NCI-H510A (cell line): ENCODE measurements around the gene DGCR8.

Experiments
- DNase-seq: peaks from one replicate; lab custom pipeline; 2025; lab: John Stamatoyannopoulos, UW

Gene DGCR8

GRCh38 chr22:20079745-20080444, at the start of gene DGCR8:
TSS of gene DGCR8 (plus strand) at chr22:20080241. CDS start at chr22:20085964, 5,723 bp downstream.
- peak; percentile 87 for DNase-seq

DNA sequence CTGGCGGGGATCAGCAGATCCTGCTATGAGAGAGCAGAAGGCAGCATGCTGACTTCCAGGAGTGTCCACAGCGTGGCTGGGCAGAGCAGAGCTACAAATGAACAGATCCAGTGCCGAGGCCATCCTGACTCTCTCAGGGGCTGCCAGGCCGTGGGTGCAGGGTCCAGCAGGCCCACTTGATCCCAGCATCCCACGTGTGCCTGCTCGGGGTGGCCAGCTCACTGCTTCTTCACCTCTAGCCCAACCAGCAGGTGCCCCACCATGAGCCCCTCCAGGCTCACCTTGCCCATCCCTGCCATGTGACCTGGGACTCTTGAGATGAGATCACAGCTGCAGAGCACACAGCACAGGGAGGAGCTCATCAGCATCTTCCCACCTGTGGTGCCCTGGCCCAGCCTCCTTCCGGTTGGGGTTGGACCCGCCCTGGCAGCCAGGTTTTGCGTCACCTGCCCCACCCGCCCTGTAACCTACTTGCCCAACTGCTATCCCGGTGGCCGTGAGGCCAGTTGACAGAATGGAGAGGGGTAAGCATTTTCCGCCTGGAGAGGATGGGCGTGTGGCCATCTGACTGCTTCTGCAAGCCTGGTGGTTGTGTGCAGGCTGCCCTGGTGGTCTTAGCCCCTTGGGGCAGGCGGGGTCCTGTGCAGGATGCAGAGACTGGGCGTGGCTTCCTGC, 48.2 kb upstream of the DGCR8 start:
- DNase-seq: peak; percentile 73

- DNase-seq: no peak
These were observed 47.5 kb upstream of the DGCR8 start for GRCh38 chr22:20032407-20032991.

GRCh38 chr22:20033045-20033706, 46.9 kb upstream of the DGCR8 start:
- DNase-seq: no peak

DNA sequence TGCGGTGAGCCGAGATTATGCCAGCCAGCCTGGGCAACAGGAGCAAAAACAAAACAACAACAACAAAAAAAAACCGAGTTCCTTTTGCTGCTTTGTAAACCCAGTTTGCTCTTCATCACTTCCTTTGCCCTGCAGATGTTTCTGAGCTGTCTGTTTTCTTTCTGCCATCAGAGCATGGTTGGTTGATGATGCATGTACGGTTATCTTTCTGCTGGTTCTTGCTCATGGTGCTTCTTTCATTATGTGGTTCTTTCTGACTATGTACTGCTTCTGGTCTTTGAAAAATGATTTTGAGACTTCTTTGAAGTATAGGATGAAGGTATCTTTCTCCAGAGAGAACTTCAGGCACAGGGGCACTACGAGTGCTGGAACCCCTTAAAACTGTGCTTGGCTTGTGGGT, 45.9 kb upstream of the DGCR8 start:
- no peak for DNase-seq

- DNase-seq: no peak
These were observed 44.5 kb upstream of the DGCR8 start for GRCh38 chr22:20035375-20036083.

GRCh38 chr22:20036084-20036482, 44.0 kb upstream of the DGCR8 start:
- no peak for DNase-seq

GRCh38 chr22:20036535-20037392, 43.3 kb upstream of the DGCR8 start:
- no peak for DNase-seq

GRCh38 chr22:20037419-20037818, 42.6 kb upstream of the DGCR8 start:
- no peak for DNase-seq

DNA sequence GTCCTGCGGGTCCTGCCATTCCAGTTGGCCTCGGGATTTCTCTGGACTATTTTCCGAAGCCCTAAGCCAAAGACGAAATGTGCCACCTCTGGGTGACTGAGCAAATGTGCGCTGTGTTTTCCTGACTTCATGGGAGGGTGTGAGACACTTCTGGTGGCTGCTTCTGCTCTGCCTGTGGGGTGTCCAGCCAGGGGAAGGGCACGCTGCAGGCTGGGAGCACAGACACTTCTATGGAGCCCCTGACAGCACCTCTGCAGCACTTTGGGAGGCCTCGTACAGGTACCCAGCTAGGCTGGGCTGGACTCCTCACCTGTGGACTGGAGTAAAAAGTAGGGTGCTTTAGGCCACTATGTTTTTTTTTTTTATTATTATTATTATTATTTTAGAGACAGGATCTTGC, 41.5 kb upstream of the DGCR8 start:
- no peak for DNase-seq

DNA sequence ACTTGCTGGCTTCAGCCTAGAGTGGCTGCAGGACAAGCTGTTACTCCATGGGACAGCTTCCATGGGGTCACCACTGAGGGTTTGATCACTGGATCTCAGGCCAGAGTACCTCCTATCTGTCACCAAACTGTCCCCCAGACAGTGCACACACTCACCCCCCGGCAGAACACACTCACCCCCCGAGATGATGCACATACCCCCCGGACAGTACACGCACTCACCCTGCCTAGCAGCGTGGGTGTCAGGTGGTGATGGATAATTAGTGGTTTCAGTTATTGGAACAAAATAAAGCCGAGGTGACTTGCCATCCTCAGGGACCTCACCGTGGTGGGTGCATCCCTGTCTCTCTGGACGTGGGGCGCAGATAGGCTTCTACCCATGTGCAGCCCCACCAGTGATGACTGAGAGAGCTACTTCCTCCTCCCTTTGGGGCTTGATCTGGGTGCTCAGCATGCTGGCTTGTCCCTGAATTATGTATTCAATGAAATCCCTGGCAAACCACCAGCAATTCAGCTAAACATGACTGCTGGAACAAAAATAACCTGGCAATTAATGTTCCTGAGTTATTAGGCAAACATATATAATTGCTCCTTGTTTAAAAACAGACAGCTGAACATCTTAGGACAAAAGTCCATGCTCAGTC, 40.2 kb upstream of the DGCR8 start:
- no peak for DNase-seq

GRCh38 chr22:20040327-20041200, 39.5 kb upstream of the DGCR8 start:
- no peak for DNase-seq

DNA sequence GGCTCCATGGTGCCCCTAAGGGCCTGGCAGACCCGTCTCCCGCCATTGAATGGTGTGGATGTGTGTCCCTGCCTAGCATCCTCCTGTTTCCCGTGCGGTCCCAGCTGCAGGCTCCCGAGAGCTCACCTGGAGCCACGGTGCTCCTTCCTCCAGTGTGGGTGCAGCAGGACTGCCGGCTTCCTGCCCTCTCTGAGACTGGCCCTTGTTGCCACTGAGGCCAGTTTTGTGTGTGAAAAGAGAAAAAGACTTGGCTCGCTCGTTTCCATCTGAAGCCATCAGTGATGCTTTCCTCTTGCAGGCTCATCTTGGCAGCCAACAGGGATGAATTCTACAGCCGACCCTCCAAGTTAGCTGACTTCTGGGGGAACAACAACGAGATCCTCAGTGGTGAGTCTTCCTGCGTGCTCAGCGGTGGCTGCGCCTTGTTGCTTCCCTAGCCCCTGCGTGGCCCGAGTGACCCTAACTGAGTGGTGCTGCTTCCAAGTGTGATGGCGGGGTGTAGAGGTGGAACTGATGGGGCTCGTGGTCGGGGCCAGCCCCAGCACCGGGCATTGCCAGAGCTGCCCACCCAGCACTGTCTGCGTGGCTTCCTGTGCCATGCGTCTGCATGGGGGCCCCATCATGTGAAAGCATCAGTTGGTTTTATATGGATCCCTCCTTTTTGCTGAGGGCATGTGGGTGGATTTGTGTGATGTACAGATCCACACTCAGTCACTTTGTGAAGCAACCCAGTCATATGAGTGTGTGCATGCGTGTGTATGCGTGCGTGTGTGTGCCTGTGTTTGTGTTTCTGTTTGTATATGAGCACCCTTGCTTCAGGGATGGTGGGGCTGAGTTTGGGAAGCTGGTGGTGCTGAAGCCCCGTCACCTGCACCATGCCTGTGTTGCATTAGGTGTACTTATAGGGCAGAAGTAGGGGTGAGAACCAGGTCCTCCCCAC, 36.7 kb upstream of the DGCR8 start:
- no peak for DNase-seq

GRCh38 chr22:20043997-20044342, 36.1 kb upstream of the DGCR8 start:
- no peak for DNase-seq

- DNase-seq: no peak
These were observed 35.4 kb upstream of the DGCR8 start for GRCh38 chr22:20044495-20045151.

DNA sequence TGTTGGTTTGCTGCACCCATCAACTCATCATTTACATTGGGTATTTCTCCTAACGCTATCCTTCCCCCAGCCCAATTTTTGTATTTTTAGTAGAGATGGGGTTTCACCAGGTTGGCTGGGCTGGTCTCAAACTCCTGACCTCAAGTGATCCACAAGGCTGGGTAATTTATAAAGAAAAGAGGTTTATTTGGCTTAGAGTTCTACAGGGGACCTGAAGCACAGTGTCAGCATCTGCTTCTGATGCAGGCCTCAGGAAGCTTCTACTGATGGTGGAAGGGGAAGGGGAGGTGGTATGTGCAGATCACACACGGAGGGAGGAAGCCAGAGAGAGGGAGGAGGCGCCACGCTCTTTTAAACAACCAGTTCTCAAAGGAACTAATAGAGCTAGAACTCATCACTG, 33.3 kb upstream of the DGCR8 start:
- DNase-seq: no peak

DNA sequence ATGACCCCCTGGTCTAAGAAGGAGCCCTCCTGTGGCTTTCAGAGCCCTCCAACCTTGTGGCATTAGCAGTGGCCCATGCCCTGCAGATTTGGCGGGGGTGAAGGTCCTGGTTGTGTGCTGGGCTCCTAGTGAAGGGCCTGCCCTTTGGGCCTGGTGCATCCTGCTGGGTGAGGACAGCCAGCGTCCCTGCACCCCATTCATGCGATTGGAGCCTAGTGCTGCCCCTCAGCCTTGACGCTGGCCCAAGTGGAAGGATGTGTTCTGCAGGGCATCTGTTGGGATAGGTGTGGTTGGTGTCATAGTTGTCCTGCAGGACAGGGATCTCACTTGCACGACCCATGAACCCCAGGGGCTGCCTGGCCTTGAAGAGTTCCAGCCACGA, 28.1 kb upstream of the DGCR8 start:
- no peak for DNase-seq
